GM18505 (cell line): Measurements from ENCODE around the gene MAEA.
A peak's percentile ranks its signal among the peaks of the same experiment; 100 is the strongest.

ENCODE experiments used
- ATAC-seq: cut with Tn5 transposase; IDR thresholded peaks from one replicate; pipeline ENCODE4 v1.9.1; 2021; ENCODE audit not compliant: unreplicated experiment
- POLR2A ChIP-seq: IDR thresholded peaks from 4 replicates; pipeline ENCODE4 v1.6.1; 2011; ENCODE audit warnings: borderline replicate concordance; ENCODE audit not compliant: insufficient read depth, insufficient read length; ENCODE audit errors: extremely low read depth

MAEA gene

DNA sequence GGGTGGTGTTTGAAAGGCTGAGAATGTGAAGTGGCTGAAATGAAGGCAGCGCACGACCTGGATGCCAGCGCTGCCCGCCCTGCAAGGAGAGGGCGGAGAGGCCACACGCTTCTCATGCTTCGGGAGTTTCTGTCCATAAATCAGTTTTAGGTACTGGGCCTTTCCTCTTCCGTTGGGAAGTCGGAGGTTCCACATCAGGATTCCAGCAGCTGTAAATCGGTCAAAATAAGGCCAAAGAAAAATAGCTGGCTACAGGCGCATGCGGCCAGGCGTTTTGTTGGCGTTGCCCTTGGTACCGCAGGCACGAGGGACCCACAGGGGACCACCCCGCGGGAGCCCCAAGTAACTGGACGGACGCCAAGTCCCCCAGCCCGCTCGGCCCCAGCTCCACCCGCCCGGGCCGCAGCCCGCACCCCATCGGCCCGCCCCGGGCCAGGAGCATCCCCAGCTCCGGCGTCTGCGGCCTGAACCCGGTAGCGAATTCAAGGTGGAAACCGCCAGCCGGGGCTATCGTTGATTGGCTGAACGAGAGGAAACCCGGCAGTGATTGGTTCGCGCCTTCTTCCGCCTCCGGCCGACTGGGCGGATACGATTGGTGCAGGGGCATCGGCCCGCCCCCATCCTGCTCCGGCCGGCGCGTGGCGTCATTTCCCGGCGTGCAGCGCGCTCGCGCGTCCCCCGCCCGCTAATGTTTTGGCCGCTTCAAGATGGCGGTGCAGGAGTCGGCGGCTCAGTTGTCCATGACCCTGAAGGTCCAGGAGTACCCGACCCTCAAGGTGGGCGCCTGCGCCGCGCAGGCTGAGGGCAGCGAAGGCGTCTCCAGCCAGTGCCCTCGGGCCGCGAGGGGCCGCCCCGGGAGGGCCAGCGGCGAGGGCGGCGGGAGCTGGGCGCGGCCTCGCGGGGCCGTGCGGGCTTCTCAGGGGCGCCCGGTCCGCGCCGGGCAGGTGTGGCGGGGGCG is at the start of gene MAEA:
Gene MAEA, plus strand, starts transcription at position 685 of the 958 bp plus-strand sequence. Its CDS starts 23 bp downstream, at position 708.
- peak; percentile 98 for TF ChIP-seq POLR2A
- peak; percentile 91 for ATAC-seq

- no peak for ATAC-seq
Measured at GRCh38 chr4:1239950-1240307, 49.8 kb upstream of the MAEA start.

GRCh38 chr4:1240721-1241465 is 48.8 kb upstream of the MAEA start:
- TF ChIP-seq POLR2A, result no peak
- ATAC-seq, result no peak

More at GRCh38 chr4:1239950-1240307, 49.8 kb upstream of the MAEA start:
- TF ChIP-seq POLR2A, result no peak

GRCh38 chr4:1241466-1241935 is 48.2 kb upstream of the MAEA start:
- ATAC-seq, result no peak
- no peak for TF ChIP-seq POLR2A

- ATAC-seq, result no peak
- no peak for TF ChIP-seq POLR2A
Measured at GRCh38 chr4:1241936-1242505, 47.7 kb upstream of the MAEA start.

DNA sequence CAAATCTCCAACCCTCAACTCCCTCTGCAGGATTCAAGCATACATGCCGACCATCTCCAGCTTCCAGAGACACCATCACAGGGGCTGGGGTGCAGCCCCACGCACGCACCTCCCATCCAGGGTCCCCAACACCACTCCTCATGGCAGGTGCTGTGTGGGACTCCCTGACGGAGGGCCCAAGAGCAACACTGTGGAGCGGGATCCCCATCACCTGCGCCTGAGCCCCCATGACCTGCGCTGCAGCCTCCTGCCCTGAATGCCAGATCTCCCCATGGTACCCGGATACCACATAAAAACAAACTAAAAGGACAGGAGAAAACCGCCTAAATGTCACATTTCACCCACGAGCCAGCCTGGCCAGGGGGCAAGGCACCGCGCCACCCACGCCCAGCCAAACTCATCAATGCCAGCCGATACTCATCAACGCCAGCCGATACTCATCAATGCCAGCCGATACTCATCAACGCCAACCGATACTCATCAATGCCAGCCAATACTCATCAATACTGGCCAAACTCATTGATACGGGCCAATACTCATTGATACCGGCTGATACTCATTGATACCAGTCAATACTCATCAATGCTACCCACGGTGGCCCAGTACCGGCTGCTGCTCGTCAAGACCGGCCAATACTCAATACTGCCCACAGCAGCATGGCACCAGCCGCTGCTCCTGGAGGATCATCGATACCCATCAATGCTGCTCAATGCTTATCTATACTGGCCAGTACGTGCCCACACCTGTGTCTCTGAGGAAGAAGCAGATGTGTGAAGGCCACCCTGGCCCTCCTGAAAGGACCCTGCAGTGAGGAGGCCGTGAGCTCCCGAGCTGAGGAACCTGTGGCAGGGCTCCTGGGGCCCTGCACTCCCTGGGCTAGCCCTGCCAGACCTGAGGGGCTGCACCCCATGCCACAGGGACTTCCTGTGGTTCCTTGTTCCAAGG is 46.9 kb upstream of the MAEA start:
- no peak for ATAC-seq
- no peak for TF ChIP-seq POLR2A

DNA sequence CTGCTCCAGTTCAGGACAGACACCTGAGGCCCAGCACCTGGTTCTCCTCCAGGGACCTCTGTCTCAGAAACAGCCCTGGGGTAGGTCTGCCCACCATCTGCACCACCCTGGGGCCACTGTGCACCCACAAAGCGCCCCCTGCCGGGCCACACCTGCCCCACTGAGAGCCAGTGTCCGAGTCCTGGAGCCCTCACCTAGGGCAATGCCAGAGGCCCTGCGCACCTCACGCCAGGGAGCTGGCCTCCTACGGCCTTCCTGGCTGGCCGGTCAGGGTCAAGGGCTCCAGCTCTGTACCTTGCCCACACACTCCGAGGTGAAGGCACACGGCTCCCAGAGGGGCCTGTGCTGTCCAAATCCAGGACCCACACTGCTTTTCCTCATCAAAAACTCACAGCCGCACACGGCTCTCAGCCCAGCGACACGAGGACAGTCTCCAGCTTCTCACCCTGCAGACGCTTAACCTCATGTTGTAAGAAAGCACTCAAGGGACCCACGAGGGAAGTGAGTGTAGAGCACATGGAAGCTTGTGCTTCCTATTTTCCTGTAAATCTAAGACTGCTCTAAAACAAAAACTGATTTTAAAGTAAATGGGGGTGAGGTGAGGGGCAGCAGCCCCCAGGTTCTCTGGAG is 46.1 kb upstream of the MAEA start:
- no peak for ATAC-seq
- no peak for TF ChIP-seq POLR2A

DNA sequence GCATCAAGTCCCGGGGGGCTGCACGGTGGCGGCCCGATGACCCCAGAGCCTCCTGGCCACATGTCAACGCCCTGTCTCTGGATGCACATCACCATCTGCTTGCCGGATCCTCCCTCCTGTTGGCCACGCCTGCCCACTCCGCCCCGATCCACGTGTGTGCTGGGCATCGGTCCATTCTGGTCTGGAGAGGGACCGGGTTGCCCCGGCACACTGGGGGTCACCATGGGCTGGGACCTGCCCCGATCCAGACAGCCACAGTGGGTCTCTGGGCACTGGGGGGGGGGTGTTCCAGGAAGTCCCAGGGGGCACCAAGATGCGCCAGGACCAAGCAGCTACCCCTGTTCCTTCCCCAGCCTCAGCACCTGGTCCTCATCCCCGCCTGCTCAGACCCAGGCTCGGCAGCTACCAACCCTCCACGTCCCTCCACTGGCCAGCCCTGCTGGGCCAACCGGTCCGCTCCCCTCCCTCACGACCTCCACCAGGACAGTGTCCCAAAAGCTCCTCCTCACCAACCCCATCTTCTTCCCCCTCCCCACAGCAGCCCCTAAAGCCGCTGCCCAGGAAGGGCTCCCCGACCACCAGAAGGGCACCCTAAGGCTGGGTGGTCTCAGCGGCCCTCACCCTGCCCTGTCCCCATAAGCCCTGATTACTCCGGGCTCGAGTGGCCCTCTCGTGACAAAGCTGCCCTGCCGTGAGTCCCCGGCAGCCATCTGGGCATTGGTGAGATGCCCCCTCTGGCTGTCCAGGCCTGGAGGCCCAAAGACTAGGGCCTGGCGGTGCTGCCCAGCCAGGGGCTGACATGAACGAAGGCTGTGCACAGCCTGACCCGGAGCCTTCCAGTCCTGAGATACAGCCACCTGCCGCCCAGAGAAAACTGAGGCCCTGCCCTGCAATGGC is 45.4 kb upstream of the MAEA start:
- TF ChIP-seq POLR2A, result no peak
- ATAC-seq, result no peak

DNA sequence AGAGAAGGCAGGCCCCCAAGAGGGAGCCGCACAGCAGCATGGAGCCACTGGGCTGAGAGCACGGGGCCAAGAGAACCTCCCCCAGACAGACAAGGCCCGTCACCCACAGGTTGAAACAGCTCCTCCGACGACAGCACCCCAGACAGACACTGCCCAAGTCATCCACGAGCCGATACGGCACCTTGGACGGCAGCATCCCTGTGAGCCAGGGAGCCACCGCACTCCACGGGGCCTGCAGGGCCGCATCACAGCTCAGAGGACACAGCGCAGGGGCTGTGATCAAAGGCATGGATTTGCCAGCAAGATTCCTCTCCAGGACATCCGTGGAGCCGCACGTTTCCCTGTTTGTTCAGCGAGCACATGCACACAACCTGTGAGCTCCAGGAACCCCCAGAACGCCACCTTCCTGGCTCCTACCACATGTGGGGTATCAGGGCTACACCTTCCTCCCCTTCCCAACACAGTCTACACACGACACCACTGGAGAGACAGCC is 44.7 kb upstream of the MAEA start:
- TF ChIP-seq POLR2A, result no peak
- no peak for ATAC-seq

GRCh38 chr4:1245481-1246051 is 44.1 kb upstream of the MAEA start:
- ATAC-seq, result no peak

More at GRCh38 chr4:1245481-1246051, 44.1 kb upstream of the MAEA start:
- no peak for TF ChIP-seq POLR2A
